H1 (cell line): ENCODE measurements around the gene STARD7. TPM values are rescaled to one million over a fixed set of nuclear protein-coding genes. Genes with fewer than 3 reads are reported as not detected.

Experiments used
- CTCF ChIA-PET: fragments of 300-600 bp; sonication (Branson Sonifier 250); formaldehyde crosslinking; loops from one replicate; lab custom pipeline; 2021; ENCODE audit not compliant: partially characterized antibody; lab: Charles Lee
- POLR2A ChIA-PET: fragments of 300-600 bp; sonication (Branson Sonifier 250); formaldehyde crosslinking; loops from one replicate; lab custom pipeline; 2021; ENCODE audit warnings: inconsistent platforms; ENCODE audit not compliant: partially characterized antibody; lab: Charles Lee
- DNase-seq, 2 experiments: peaks; one replicate each; pipeline versions ENCODE4 v3.0.0 to v3.0.0-alpha.2; 2010 to 2022; ENCODE audit warnings: low spot score in 2 of 2, low read depth in 1 of 2, mixed read lengths in 1 of 2
- FAIRE-seq: peaks from 2 replicates; lab custom pipeline; 2011; peaks lifted over from hg19 to GRCh38; lab: Jason Lieb, UNC
- H2AFZ ChIP-seq: 2 replicates; pipeline ENCODE4 v1.8.1; 2012; ENCODE audit warnings: low read length, inconsistent platforms
- H2AK5ac ChIP-seq: 2 replicates; pipeline ENCODE4 v1.6.1; 2013; ENCODE audit warnings: low read depth, low read length
- H2BK120ac ChIP-seq: replicated peaks from 2 replicates; pipeline ENCODE3; 2013; ENCODE audit warnings: low read depth, low read length, inconsistent platforms
- H2BK12ac ChIP-seq: 2 replicates; pipeline ENCODE4 v1.6.1; 2013; ENCODE audit warnings: low read depth, low read length
- H2BK15ac ChIP-seq: 2 replicates; pipeline ENCODE4 v1.6.1; 2013; ENCODE audit warnings: low read length
- H2BK20ac ChIP-seq: 2 replicates; pipeline ENCODE4 v1.6.1; 2013; ENCODE audit warnings: low read length
- H2BK5ac ChIP-seq: 2 replicates; pipeline ENCODE4 v1.6.1; 2013; ENCODE audit warnings: low read depth, low read length
- H3K14ac ChIP-seq: 2 replicates; pipeline ENCODE4 v1.6.1; 2013; ENCODE audit warnings: inconsistent platforms; ENCODE audit not compliant: insufficient read length
- H3K18ac ChIP-seq: 2 replicates; pipeline ENCODE4 v1.6.1; 2013; ENCODE audit warnings: low read length; ENCODE audit errors: extremely low read depth
- H3K23ac ChIP-seq: 2 replicates; pipeline ENCODE4 v1.6.1; 2013; ENCODE audit warnings: inconsistent platforms; ENCODE audit not compliant: insufficient read length
- H3K23me2 ChIP-seq: 2 replicates; pipeline ENCODE4 v1.6.1; 2013; ENCODE audit warnings: low read depth, low read length
- H3K27ac ChIP-seq: 2 replicates; pipeline ENCODE4 v1.6.1; 2011; ENCODE audit warnings: low read depth, low read length, inconsistent platforms
- H3K27me3 ChIP-seq, 4 experiments: replicated peaks in 1 of 4; 1 replicate in 1 of 4; 2 replicates in 3 of 4; pipeline versions ENCODE4 v1.6.1 to v1.8.1; 2011 to 2013; ENCODE audit warnings: low read length in 3 of 4, mild to moderate bottlenecking in 3 of 4, inconsistent platforms in 2 of 4, mixed read lengths in 2 of 4, moderate library complexity in 1 of 4; ENCODE audit not compliant: control insufficient read depth in 3 of 4, insufficient read depth in 3 of 4; ENCODE audit errors: extremely low read depth in 1 of 4
- H3K36me3 ChIP-seq, 4 experiments: 2 replicates each; pipeline versions ENCODE4 v1.6.1 to v1.8.1; 2011 to 2013; ENCODE audit warnings: mild to moderate bottlenecking in 4 of 4, low read length in 3 of 4, moderate library complexity in 2 of 4, control low read depth in 1 of 4, inconsistent platforms in 1 of 4; ENCODE audit not compliant: insufficient read depth in 4 of 4, control insufficient read depth in 2 of 4
- H3K4ac ChIP-seq: replicated peaks from 2 replicates; pipeline ENCODE3; 2013; ENCODE audit warnings: low read length, low read depth, mixed read lengths, inconsistent platforms; ENCODE audit not compliant: insufficient read length
- H3K4me1 ChIP-seq, 4 experiments: replicated peaks in 1 of 4; 1 replicate in 1 of 4; 2 replicates in 3 of 4; pipeline versions ENCODE4 v1.6.1 to v1.8.1; 2011 to 2013; ENCODE audit warnings: low read length in 3 of 4, inconsistent platforms in 2 of 4, mixed read lengths in 1 of 4; ENCODE audit not compliant: insufficient read depth in 4 of 4, control insufficient read depth in 3 of 4
- H3K4me2 ChIP-seq, 2 experiments: 2 replicates each; pipeline versions ENCODE4 v1.6.1 to v1.8.1; 2011 to 2013; ENCODE audit warnings: low read depth in 2 of 2, low read length in 2 of 2, control low read depth in 1 of 2, inconsistent platforms in 1 of 2, mild to moderate bottlenecking in 1 of 2; ENCODE audit not compliant: insufficient read depth in 1 of 2
- H3K4me3 ChIP-seq, 4 experiments: fragments of 200-600, 300-600 bp in 1 of 4; sonication (generic), shearing (Covaris generic), sonication (Bioruptor Twin) in 1 of 4; 2 replicates each; pipeline versions ENCODE4 v1.5.1 to v1.8.1; 2011 to 2016; ENCODE audit warnings: low read length in 4 of 4, low read depth in 3 of 4, control low read depth in 2 of 4, inconsistent platforms in 2 of 4, mild to moderate bottlenecking in 2 of 4, mixed read lengths in 1 of 4, moderate library complexity in 1 of 4; ENCODE audit not compliant: insufficient read depth in 2 of 4; ENCODE audit errors: extremely low read depth in 1 of 4
- H3K56ac ChIP-seq: replicated peaks from 2 replicates; pipeline ENCODE3; 2013; ENCODE audit warnings: low read depth, mild to moderate bottlenecking, mixed read lengths, low read length, inconsistent platforms; ENCODE audit not compliant: insufficient read length
- H3K79me1 ChIP-seq: 2 replicates; pipeline ENCODE4 v1.6.1; 2013; ENCODE audit warnings: low read depth, low read length, control low read depth
- H3K79me2 ChIP-seq, 2 experiments: 2 replicates each; pipeline versions ENCODE4 v1.6.1 to v1.8.1; 2012 to 2013; ENCODE audit warnings: low read length in 2 of 2, mild to moderate bottlenecking in 2 of 2, inconsistent platforms in 1 of 2; ENCODE audit not compliant: insufficient read depth in 2 of 2, control insufficient read depth in 1 of 2
- H3K9ac ChIP-seq, 4 experiments: replicated peaks in 1 of 4; 1 replicate in 1 of 4; 2 replicates in 3 of 4; pipeline versions ENCODE4 v1.6.1 to v1.8.1; 2011 to 2013; ENCODE audit warnings: low read depth in 3 of 4, low read length in 3 of 4, control low read depth in 2 of 4, mild to moderate bottlenecking in 2 of 4, moderate library complexity in 2 of 4, inconsistent platforms in 1 of 4; ENCODE audit errors: extremely low read depth in 1 of 4
- H3K9me3 ChIP-seq, 2 experiments: 2 replicates each; pipeline versions ENCODE4 v1.6.1 to v1.8.1; 2012 to 2013; ENCODE audit warnings: mild to moderate bottlenecking in 2 of 2, moderate library complexity in 2 of 2, control low read depth in 1 of 2, inconsistent platforms in 1 of 2, low read depth in 1 of 2, low read length in 1 of 2, mixed read lengths in 1 of 2; ENCODE audit not compliant: insufficient read depth in 2 of 2
- H4K20me1 ChIP-seq, 2 experiments: replicated peaks in 1 of 2; 2 replicates each; pipeline versions ENCODE3 to v1.8.1; 2011 to 2013; ENCODE audit warnings: inconsistent platforms in 2 of 2, low read length in 2 of 2, mild to moderate bottlenecking in 1 of 2; ENCODE audit not compliant: insufficient read depth in 2 of 2, control insufficient read depth in 1 of 2
- H4K5ac ChIP-seq: 2 replicates; pipeline ENCODE4 v1.6.1; 2013; ENCODE audit warnings: low read length, low read depth, mixed read lengths, inconsistent platforms; ENCODE audit not compliant: insufficient read length
- H4K8ac ChIP-seq: 2 replicates; pipeline ENCODE4 v1.8.0; 2013; ENCODE audit warnings: mild to moderate bottlenecking, moderate library complexity, low read length, inconsistent platforms; ENCODE audit not compliant: insufficient read depth; ENCODE audit errors: extremely low read depth
- H4K91ac ChIP-seq: replicated peaks from 2 replicates; pipeline ENCODE3; 2013; ENCODE audit warnings: low read length, mixed read lengths, inconsistent platforms; ENCODE audit not compliant: insufficient read length
- BCL11A ChIP-seq, 2 experiments: IDR thresholded peaks; one replicate each; pipeline ENCODE4 v1.6.1; 2011; ENCODE audit warnings: low read depth in 2 of 2, low read length in 2 of 2, mild to moderate bottlenecking in 2 of 2
- CREB1 ChIP-seq: IDR thresholded peaks from 2 replicates; pipeline ENCODE4 v1.6.1; 2012; ENCODE audit warnings: inconsistent platforms
- GABPA ChIP-seq: IDR thresholded peaks from 2 replicates; pipeline ENCODE4 v1.6.1; 2011; ENCODE audit warnings: mild to moderate bottlenecking, low read length, moderate library complexity, borderline replicate concordance; ENCODE audit not compliant: insufficient read depth
- HDAC2 ChIP-seq, 2 experiments: fragments of 300-600 bp in 1 of 2; sonication (generic) in 1 of 2; IDR thresholded peaks; 2 replicates each; pipeline ENCODE4 v1.6.1; 2011 to 2012; ENCODE audit warnings: low read depth in 2 of 2, low read length in 2 of 2, mild to moderate bottlenecking in 2 of 2, moderate library complexity in 2 of 2, borderline replicate concordance in 1 of 2, inconsistent platforms in 1 of 2
- WGBS, 2 experiments: shearing (Covaris generic) in 1 of 2; methylation state at CpG; one replicate each; pipeline versions ENCODE4 v1.1.6 to v1.1.7; 2013 to 2015; ENCODE audit warnings: low lambda C conversion rate in 2 of 2, mixed read lengths in 2 of 2, inconsistent platforms in 1 of 2, low coverage in 1 of 2, missing lambda C conversion rate in 1 of 2; ENCODE audit not compliant: insufficient replicate concordance in 2 of 2, insufficient coverage in 1 of 2, insufficient read length in 1 of 2; ENCODE audit errors: extremely low coverage in 1 of 2, missing lambda C conversion rate in 1 of 2; 5-methylcytosine and 5-hydroxymethylcytosine counted together
- polyA plus RNA-seq, 7 experiments: library from polyadenylated mRNA; depleted of rRNA in 3 of 7; stranded (reverse) in 5 of 7; unstranded in 2 of 7; fragments of >200 nt in 5 of 7; fragments of 200-250 nt in 2 of 7; gene quantifications; 1 replicate in 5 of 7; 2 replicates in 1 of 7; 4 replicates in 1 of 7; pipeline versions ENCODE4 v1.2.1 to v1.2.3, GENCODE V29; 2011 to 2013; ENCODE audit warnings: missing spikeins in 2 of 7, mixed read lengths in 2 of 7
- total RNA-seq: library from RNA; stranded (reverse); fragmentation: NEBNext Ultra II Directional; extraction: Animal tissue kit (Norgen Biotek cat#: 25700); gene quantifications from 2 replicates; pipeline ENCODE4 v1.2.1, GENCODE V29; 2021

The STARD7 gene
- total and polyA plus RNA-seq, 2 of the 8 experiments (the other 6 are each of a cell fraction or from before 2014, with no cell fraction given): 89.1 to 200 TPM

- Histone ChIP-seq H3K23me2 (no peaks in the 10 kb centered on the region), H3K36me3 (no peaks in the 10 kb centered on the region), H3K9ac (no peak overlapping the region), H3K56ac (no peak overlapping the region), H3K27ac (no peak overlapping the region), H3K18ac (no peak overlapping the region), H3K4me3 (no peak overlapping the region), H2BK120ac (no peak overlapping the region), H3K4me2 (no peak overlapping the region), H2BK15ac (no peak overlapping the region), H3K14ac (no peak overlapping the region), H3K4ac (no peak overlapping the region), H2AK5ac (no peak overlapping the region), H4K91ac (no peak overlapping the region), H2AFZ (no peak overlapping the region), H3K4me1 (peaks cover 0 to 6% (median 2%) of the 10 kb centered on the region in 4 experiments; a peak in 4 of 7 replicates), H4K8ac (no peak overlapping the region), H2BK12ac (no peak overlapping the region), H2BK20ac (no peak overlapping the region), H3K79me2 (peaks cover 50 to 97% of the 10 kb centered on the region in 2 experiments), H3K79me1 (peaks cover under 1% of the 10 kb centered on the region), H4K5ac (no peak overlapping the region), H3K27me3 (no peaks in the 10 kb centered on the region), H3K23ac (no peak overlapping the region), H4K20me1 (peaks cover 28 to 42% of the 10 kb centered on the region in 2 experiments)
- ChIA-PET CTCF (interaction anchor here (0.6 to 2.2 kb wide), 13 partner anchors 11 to 555 kb away, joined by 3 to 8 read pairs (median 5); partner anchors contain the start of gene ASTL), POLR2A (interaction anchor here (1.0 to 1.7 kb wide), 4 partner anchors 19 to 124 kb away, joined by 3 to 6 read pairs (median 4); partner anchors contain the start of gene ITPRIPL1)
- DNase-seq (no peak), FAIRE-seq (no peak)
- 70% methylated on average over 5 of the region's 5 CpGs; no CpG with 5 or more reads in 1 of the 2 experiments for WGBS, 2 experiments
- TF ChIP-seq CREB1: no peak
- TF ChIP-seq BCL11A (IDR thresholded peaks at IDR 0.05; ENCODE audit: low read depth in 2 of 2, low read length in 2 of 2): no peak
- TF ChIP-seq HDAC2 (IDR thresholded peaks at IDR 0.05; ENCODE audit: borderline replicate concordance in 1 of 2, low read depth in 2 of 2, low read length in 2 of 2): no peak
- TF ChIP-seq GABPA: no peak
- TF ChIP-seq, all 59 proteins: peak for 0
- Histone ChIP-seq H2BK5ac (no peak overlapping the region), H3K9me3 (no peaks in the 10 kb centered on the region)
These were observed 7.3 kb downstream of the STARD7 start for GRCh38 chr2:96201338-96201737.
